GM18873 (cell line): ENCODE measurements around the gene CRTAP.
A peak's percentile ranks its signal among the peaks of the same experiment; 100 is the strongest.
"Not testable (repeated sequence)": the region's sequence is repeated elsewhere in the genome, so short reads cannot be mapped to it uniquely, and the experiment has no call there.

Experiments
- ATAC-seq: cut with Tn5 transposase; IDR thresholded peaks from one replicate; pipeline ENCODE4 v1.9.1; 2021; ENCODE audit warnings: mild to moderate bottlenecking, moderate library complexity, moderate number of reproducible peaks; ENCODE audit not compliant: unreplicated experiment, low FRiP score

The CRTAP gene

GRCh38 chr3:33113772-33114621 lies at the start of gene CRTAP:
Gene CRTAP, plus strand, starts transcription at chr3:33114014. Its CDS starts 64 bp downstream, at chr3:33114078.
- ATAC-seq, result peak; percentile 69

DNA sequence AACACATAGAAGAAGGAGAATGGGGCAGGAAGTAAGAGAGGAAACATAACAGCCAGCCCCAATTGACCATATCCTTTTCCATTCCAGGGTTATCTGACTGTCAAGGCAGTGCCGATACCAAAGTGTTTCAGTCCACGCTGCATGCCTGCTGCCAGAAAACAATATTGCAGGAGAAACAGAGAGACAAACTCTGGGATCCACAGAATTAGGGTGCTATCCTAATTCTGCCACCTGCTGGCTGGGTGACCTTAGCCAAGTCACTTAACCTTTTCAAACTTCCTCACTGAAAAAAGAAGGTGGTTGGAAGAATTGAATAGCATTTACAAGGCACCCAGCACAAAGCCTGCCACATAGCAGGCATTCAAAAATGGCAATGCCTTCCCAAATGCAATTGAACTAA lies 48.9 kb upstream of the CRTAP start:
- no peak for ATAC-seq

DNA sequence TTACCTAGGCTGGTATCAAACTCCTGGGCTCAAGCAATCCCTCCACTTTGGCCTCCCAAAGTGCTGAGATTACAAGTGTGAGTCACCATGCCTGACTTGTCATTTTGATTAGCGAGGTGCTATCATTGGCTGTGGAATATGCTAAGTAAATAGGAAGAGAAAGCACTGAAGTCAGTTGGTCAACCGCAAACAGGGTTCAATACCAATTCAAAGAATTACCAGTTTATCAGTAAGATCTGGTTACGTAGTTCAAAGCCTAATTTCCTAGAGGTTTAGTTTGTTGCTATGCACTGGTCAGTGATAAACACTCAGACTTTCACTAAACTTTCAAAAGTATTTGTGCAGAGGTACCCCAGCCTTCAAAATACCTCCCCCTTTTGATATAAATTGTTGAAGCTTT lies 46.3 kb upstream of the CRTAP start:
- no peak for ATAC-seq

- ATAC-seq, result not testable (repeated sequence)
Observed at GRCh38 chr3:33069862-33070261, 44.0 kb upstream of the CRTAP start.

DNA sequence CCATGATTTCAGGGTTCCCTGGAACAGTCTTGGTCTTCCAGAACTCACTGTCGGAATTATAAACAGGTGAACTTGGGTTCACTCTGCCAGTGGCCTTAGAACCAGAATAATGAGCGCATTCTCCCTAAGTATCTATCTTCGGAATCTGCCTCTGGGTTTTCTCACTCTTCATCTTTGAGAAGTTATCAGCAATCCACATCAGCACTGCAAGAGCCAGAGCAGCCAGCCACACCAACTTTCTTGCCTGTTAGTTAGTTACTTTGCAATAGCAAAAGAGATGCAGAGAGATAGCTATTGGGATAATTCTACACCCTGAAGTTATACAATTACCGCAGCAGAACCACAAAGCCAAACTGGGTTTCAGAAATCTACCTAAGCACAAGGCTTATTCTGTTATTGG lies 42.6 kb upstream of the CRTAP start:
- ATAC-seq, result no peak

DNA sequence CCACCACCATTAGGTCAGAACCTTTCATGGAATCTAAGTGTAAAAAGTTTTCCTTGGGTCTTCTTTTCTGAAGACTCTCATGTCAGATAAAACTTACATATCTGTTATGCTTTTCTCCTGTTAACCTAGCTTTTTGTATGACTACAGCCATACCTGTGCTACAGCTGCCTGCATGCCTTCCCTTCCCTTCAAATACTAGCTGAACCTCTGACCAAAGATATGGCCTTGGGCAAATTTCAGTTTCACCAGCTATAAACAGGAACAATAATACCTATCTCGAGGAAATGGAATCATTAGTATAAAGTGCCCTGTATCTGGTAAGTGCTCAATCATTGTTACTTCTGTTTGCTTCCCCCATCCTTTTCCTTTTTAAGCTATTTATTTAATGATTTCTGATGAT lies 41.9 kb upstream of the CRTAP start:
- no peak for ATAC-seq

GRCh38 chr3:33074217-33075067 lies 39.4 kb upstream of the CRTAP start:
- no peak for ATAC-seq

DNA sequence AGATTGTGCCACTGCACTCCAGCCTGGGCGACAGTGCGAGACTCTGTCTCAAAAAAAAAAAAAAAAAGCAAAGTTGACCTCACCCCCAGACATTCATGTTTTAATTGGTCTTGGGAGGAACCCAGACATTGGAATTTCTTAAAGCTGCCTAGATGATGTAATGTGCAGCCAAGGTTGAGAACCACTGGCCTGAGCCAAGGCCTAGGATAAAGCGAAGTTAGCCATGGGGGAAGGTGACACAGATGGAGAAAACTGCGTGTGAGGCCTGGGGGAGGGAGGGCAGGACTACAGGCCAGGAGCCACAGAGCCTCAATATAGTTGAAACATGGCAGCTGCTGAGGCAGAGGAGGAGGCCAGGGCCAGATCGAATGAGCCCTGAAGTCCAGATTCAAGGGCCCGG lies 37.8 kb upstream of the CRTAP start:
- no peak for ATAC-seq

DNA sequence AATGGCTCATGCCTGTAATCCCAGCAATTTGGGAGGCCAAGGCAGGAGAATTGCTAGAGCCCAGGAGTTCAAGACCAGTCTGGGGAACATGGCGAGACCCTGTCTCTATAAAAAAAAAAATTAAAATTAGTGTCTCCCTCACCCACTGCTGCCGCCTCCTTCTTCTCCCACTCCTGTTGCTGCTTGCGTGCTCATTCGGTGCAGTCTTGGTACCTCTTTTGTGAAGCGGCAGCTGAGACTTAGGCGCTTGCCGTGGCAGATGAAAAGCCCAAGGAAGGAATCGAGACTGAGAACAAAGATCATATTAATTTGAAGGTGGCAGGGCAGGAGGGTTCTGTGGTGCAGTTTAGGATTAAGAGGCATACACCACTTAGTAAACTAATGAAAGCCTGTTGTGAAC lies 36.9 kb upstream of the CRTAP start:
- no peak for ATAC-seq

- no peak for ATAC-seq
Observed at GRCh38 chr3:33077976-33078375, 35.8 kb upstream of the CRTAP start.

- not testable (repeated sequence) for ATAC-seq
Observed at GRCh38 chr3:33079813-33080212, 34.0 kb upstream of the CRTAP start.

GRCh38 chr3:33081812-33082211 lies 32.0 kb upstream of the CRTAP start:
- ATAC-seq, result no peak

DNA sequence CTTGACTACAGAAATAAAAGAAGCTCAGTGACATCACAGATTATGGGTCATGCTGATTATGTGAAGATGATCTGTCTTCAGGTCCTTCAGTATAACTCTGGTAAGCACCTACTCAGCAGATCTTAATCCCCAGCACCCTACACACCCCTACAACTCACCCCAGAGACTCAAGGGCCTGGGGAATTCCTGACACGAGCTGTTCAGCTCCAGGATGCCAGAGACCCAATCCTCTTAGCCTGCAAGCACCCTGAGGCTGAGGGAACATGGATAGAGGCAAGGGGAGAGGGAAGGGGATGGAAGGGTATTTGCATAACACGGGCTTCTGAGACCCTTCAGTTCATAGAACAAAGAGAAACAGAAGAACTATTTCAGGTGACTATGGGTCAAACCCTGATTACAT lies 29.9 kb upstream of the CRTAP start:
- ATAC-seq, result no peak

GRCh38 chr3:33088691-33089090 lies 25.1 kb upstream of the CRTAP start:
- ATAC-seq, result no peak

DNA sequence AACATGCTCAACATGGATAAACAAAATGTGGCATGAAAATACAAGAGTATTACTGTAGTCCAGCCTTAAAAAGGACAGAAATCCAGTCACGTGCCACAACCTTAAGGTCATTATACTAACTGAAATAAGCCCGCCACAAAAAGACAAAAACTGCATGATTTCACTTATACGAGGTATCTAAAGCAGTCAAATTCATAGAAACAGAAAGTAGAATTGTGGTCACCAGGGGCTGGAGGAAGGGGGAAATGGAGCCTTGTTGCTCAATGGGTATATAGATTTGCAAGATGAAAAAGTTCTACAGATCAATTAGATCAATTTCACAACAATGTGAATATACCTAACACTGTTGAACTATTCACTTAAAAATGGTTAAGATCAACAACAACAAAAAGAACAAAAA lies 24.3 kb upstream of the CRTAP start:
- ATAC-seq, result peak; percentile 66

GRCh38 chr3:33091746-33092145 lies 22.1 kb upstream of the CRTAP start:
- ATAC-seq, result no peak

- ATAC-seq, result no peak
Observed at GRCh38 chr3:33092496-33093254, 21.1 kb upstream of the CRTAP start.

DNA sequence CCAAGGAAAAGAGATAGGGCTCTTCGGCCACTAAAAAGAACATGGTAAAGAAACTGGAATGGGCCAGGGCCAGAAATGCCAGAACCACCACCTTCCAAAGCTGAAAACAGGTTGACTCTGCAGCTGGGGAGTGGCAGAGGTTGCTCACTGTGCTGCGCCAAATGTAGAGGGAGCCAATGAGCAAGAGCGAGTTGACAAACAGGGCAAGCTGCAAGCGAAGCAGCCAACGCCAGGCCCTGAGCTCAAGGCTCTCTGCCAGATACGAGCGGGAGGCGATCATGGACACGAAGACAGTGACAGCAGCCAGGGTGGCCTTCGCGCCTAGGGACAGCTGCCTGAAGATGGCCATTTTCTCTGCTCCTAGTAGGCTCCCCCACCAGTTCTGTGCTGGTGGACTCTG lies 20.0 kb upstream of the CRTAP start:
- no peak for ATAC-seq

- ATAC-seq, result no peak
Observed at GRCh38 chr3:33095436-33095835, 18.4 kb upstream of the CRTAP start.

DNA sequence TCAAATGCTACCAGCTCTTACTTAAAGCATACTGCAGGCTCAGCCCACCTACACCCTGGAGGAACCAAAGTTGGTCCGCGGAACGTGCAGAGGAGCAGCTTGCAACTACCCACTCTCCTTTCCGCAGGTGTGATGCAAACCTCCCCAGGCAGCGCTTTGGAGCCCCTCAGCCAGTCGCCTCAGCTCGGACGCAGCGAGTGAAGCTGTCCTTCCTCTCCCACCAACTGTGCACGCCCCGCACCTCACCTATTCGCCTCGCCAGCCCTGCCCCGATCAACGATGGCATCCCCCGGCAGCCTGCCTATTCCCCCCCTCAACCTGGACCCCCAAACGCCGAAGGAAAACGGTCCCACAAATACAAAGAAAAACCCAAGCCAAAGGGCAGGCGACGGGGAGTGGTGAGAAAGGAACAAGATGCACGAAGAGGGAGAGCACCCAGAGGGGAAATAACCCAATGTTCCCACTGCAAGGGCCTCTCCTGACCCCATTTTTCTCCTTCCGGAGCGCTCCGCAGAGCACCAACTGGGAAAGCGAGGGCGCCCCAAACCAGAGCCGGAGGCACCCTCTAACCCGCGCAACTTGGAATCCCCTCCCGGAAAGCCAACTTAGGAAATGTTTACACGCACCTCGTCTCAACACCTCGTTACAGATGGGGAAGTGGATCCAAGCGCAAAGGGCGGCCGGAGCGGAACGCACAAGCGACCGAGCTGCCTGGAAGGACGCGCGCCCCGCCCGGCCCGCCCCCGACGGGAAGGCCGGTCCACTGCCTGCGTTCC lies 17.5 kb upstream of the CRTAP start:
- peak; percentile 39 for ATAC-seq
